OCI-LY7 (cell line): ENCODE measurements around the gene EPHB1. TPM values are rescaled to one million over a fixed set of nuclear protein-coding genes. Genes with fewer than 3 reads are reported as not detected.

Experiments used
- BruUV-seq: library from RNA; stranded (reverse); fragments of 400-500 nt; replicated peaks from 2 replicates; lab custom pipeline; 2021; lab: Mats Ljungman, UMichigan
- CTCF ChIA-PET: fragments of 300-600 bp; sonication (Branson Sonifier 250); formaldehyde crosslinking; loops from one replicate; lab custom pipeline; 2022; ENCODE audit warnings: antibody characterized with exemption; ENCODE audit not compliant: unreplicated experiment; lab: Charles Lee
- POLR2A ChIA-PET: fragments of 300-600 bp; sonication (Branson Sonifier 250); formaldehyde crosslinking; loops from one replicate; lab custom pipeline; 2022; ENCODE audit warnings: antibody characterized with exemption; lab: Charles Lee
- DNase-seq: peaks from one replicate; pipeline ENCODE4 v3.0.0-alpha.2; 2015; ENCODE audit warnings: low spot score
- H2AFZ ChIP-seq: fragments of 200-600 bp; sonication (generic), shearing (Covaris generic); 2 replicates; pipeline ENCODE4 v1.6.1; 2014; ENCODE audit warnings: mild to moderate bottlenecking, antibody characterized with exemption, low read length, moderate library complexity
- H3K27ac ChIP-seq: fragments of 200-600 bp; sonication (generic); 2 replicates; pipeline ENCODE4 v1.5.1; 2014; ENCODE audit warnings: mixed run types, low read depth, mild to moderate bottlenecking, moderate library complexity, low read length, inconsistent platforms; ENCODE audit not compliant: poor library complexity, severe bottlenecking
- H3K36me3 ChIP-seq: fragments of 200-600 bp; sonication (generic); 2 replicates; pipeline ENCODE4 v1.6.1; 2014; ENCODE audit warnings: mild to moderate bottlenecking, antibody characterized with exemption, low read length, moderate library complexity, mixed read lengths; ENCODE audit not compliant: insufficient read depth
- H3K4me1 ChIP-seq: fragments of 200-600 bp; sonication (generic); 2 replicates; pipeline ENCODE4 v1.5.1; 2014; ENCODE audit warnings: mild to moderate bottlenecking, low read length; ENCODE audit not compliant: insufficient read depth, poor library complexity, severe bottlenecking
- H3K4me2 ChIP-seq: fragments of 200-600 bp; sonication (generic); 2 replicates; pipeline ENCODE4 v1.6.1; 2014; ENCODE audit warnings: mild to moderate bottlenecking, low read length
- H3K4me3 ChIP-seq: fragments of 200-600 bp; sonication (generic); 2 replicates; pipeline ENCODE4 v1.5.1; 2014; ENCODE audit warnings: mild to moderate bottlenecking, low read depth, low read length; ENCODE audit not compliant: poor library complexity, severe bottlenecking
- H3K79me2 ChIP-seq: fragments of 200-600 bp; sonication (generic); 2 replicates; pipeline ENCODE4 v1.6.1; 2016; ENCODE audit warnings: low read depth, mild to moderate bottlenecking, low read length, moderate library complexity, mixed read lengths; ENCODE audit not compliant: insufficient read depth
- H3K9me2 ChIP-seq: fragments of 200-600 bp; sonication (generic); 2 replicates; pipeline ENCODE4 v1.6.1; 2016; ENCODE audit warnings: mild to moderate bottlenecking, low read length, mixed read lengths; ENCODE audit not compliant: insufficient read depth
- H3K9me3 ChIP-seq: fragments of 200-600 bp; sonication (generic); 2 replicates; pipeline ENCODE4 v1.6.1; 2014; ENCODE audit warnings: mild to moderate bottlenecking, mixed run types, low read length, mixed read lengths
- H4K20me1 ChIP-seq: fragments of 200-600 bp; sonication (generic); 2 replicates; pipeline ENCODE4 v1.6.1; 2014; ENCODE audit warnings: mild to moderate bottlenecking, antibody characterized with exemption, low read length, moderate library complexity, mixed read lengths; ENCODE audit not compliant: insufficient read depth
- CTCF ChIP-seq: fragments of 200-600 bp; sonication (generic); conservative IDR thresholded peaks from 2 replicates; pipeline ENCODE4 v1.5.1; 2014; ENCODE audit warnings: mild to moderate bottlenecking, antibody characterized with exemption, low read length, moderate library complexity, mixed read lengths
- EZH2phosphoT487 ChIP-seq: fragments of 200-600 bp; sonication (generic); IDR thresholded peaks from 2 replicates; pipeline ENCODE4 v1.6.1; 2018; ENCODE audit warnings: low read depth, borderline replicate concordance, mild to moderate bottlenecking, mixed run types, antibody characterized with exemption, low read length, moderate library complexity, mixed read lengths
- intact Hi-C: fragments of 100-400 bp; cut with micrococcal nuclease; formaldehyde crosslinking; loops from one replicate; pipeline ENCODE4 v1.10.0; 2022; ENCODE audit not compliant: unreplicated experiment
- total RNA-seq, 2 experiments: library from RNA; depleted of rRNA in 1 of 2; stranded (reverse); fragments of >200 nt in 1 of 2; shearing (Covaris generic) in 1 of 2; gene quantifications; 2 replicates each; pipeline ENCODE4 v1.2.3, GENCODE V29; 2014 to 2022

EPHB1 gene
- total RNA-seq, 2 experiments from 2014 or later: 0.54 to 1.3 TPM

- no peak overlapping the region for H3K27ac ChIP-seq
- H3K4me1 ChIP-seq: no peaks in the 10 kb centered on the region
- DNase-seq: no peak
- H2AFZ ChIP-seq: no peak overlapping the region
- H4K20me1 ChIP-seq: no peaks in the 10 kb centered on the region
- no TSS peak for BruUV-seq
- ChIA-PET POLR2A (interaction anchor here (0.7 kb wide), 1 partner anchor 1718 kb away, joined by 3 read pairs; no protein-coding TSS in a partner anchor), CTCF (no interaction called here)
- TF ChIP-seq EZH2phosphoT487: no peak
- TF ChIP-seq CTCF: no peak
- no peaks in the 10 kb centered on the region for H3K9me2 ChIP-seq
- intact Hi-C loops: no loop called here
- no peaks in the 10 kb centered on the region for H3K9me3 ChIP-seq
- H3K79me2 ChIP-seq: no peaks in the 10 kb centered on the region
- H3K4me2 ChIP-seq: no peak overlapping the region
- H3K36me3 ChIP-seq: no peaks in the 10 kb centered on the region
- no peak overlapping the region for H3K4me3 ChIP-seq
Measured at GRCh38 chr3:135072431-135072830, 277.4 kb downstream of the EPHB1 start.

- TF ChIP-seq CTCF (no peak), EZH2phosphoT487 (no peak)
- Histone ChIP-seq H3K4me2 (no peak overlapping the region), H3K9me3 (no peaks in the 10 kb centered on the region), H3K79me2 (no peaks in the 10 kb centered on the region), H2AFZ (no peak overlapping the region), H3K9me2 (no peaks in the 10 kb centered on the region), H3K27ac (no peak overlapping the region), H3K4me1 (no peaks in the 10 kb centered on the region), H4K20me1 (no peaks in the 10 kb centered on the region), H3K4me3 (no peak overlapping the region), H3K36me3 (no peaks in the 10 kb centered on the region)
- ChIA-PET POLR2A (no interaction called here), CTCF (no interaction called here)
- intact Hi-C loops: no loop called here
- DNase-seq: no peak
- no TSS peak for BruUV-seq
Measured at GRCh38 chr3:135075157-135075556, 280.1 kb downstream of the EPHB1 start.

DNA sequence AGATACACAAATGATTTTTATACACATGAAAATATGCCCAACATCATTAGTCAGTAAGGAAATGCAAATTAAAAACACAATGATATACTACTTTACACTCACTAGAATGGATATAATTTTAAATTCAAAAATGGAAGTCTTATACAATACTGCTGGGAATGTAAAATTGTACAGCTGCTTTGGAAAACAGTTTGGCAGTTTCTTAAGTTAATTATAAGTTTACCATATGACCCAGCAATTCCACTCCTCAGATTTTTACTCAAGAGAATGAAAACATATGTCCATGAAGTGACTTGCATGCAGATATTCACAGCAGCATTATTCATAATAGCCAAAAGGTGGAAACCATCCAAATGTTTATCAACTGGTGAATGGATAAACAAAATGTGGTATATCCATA, 281.3 kb downstream of the EPHB1 start:
- no peak for DNase-seq
- Histone ChIP-seq H3K9me2 (no peaks in the 10 kb centered on the region), H2AFZ (no peak overlapping the region), H3K79me2 (no peaks in the 10 kb centered on the region), H3K4me1 (no peaks in the 10 kb centered on the region), H4K20me1 (no peaks in the 10 kb centered on the region), H3K4me2 (no peak overlapping the region), H3K9me3 (no peaks in the 10 kb centered on the region), H3K36me3 (no peaks in the 10 kb centered on the region), H3K27ac (no peak overlapping the region), H3K4me3 (no peak overlapping the region)
- BruUV-seq: no TSS peak
- ChIA-PET POLR2A (no interaction called here), CTCF (no interaction called here)
- TF ChIP-seq CTCF: no peak
- no peak for TF ChIP-seq EZH2phosphoT487
- intact Hi-C loops: no loop called here
